Mesenchymal stem cell (in vitro differentiated cells and primary cell): Measurements from ENCODE around the gene UBP1.

ENCODE experiments used
- DNase-seq: peaks from one replicate; pipeline ENCODE4 v3.0.0-alpha.2; 2013
- H2AFZ ChIP-seq: one replicate; pipeline ENCODE4 v1.6.1; 2013; ENCODE audit warnings: low read depth, mild to moderate bottlenecking, control low read depth, inconsistent platforms, low read length, moderate library complexity
- H2AK5ac ChIP-seq: 2 replicates; pipeline ENCODE4 v1.6.1; 2013; ENCODE audit warnings: low read length, moderate library complexity, mild to moderate bottlenecking, inconsistent platforms; ENCODE audit not compliant: severe bottlenecking
- H2BK120ac ChIP-seq: one replicate; pipeline ENCODE4 v1.6.1; 2013; ENCODE audit warnings: low read depth, mild to moderate bottlenecking, inconsistent platforms, low read length, moderate library complexity
- H2BK12ac ChIP-seq, 2 experiments: one replicate each; pipeline ENCODE4 v1.6.1; 2013; ENCODE audit warnings: inconsistent platforms in 2 of 2, low read length in 2 of 2, mild to moderate bottlenecking in 2 of 2, moderate library complexity in 2 of 2, control low read depth in 1 of 2
- H2BK15ac ChIP-seq: one replicate; pipeline ENCODE4 v1.6.1; 2013; ENCODE audit warnings: mild to moderate bottlenecking, low read depth, inconsistent platforms; ENCODE audit not compliant: poor library complexity, severe bottlenecking
- H2BK5ac ChIP-seq: 2 replicates; pipeline ENCODE4 v1.6.1; 2013; ENCODE audit warnings: low read depth, mild to moderate bottlenecking, low read length, control low read depth, inconsistent platforms; ENCODE audit not compliant: poor library complexity, severe bottlenecking
- H3K14ac ChIP-seq, 2 experiments: one replicate each; pipeline ENCODE4 v1.6.1; 2013; ENCODE audit warnings: inconsistent platforms in 2 of 2, low read length in 2 of 2, control low read depth in 1 of 2, mild to moderate bottlenecking in 1 of 2, moderate library complexity in 1 of 2
- H3K18ac ChIP-seq, 2 experiments: one replicate each; pipeline ENCODE4 v1.6.1; 2013; ENCODE audit warnings: inconsistent platforms in 2 of 2, low read length in 2 of 2, control low read depth in 1 of 2, low read depth in 1 of 2, mild to moderate bottlenecking in 1 of 2
- H3K23ac ChIP-seq, 2 experiments: one replicate each; pipeline ENCODE4 v1.6.1; 2013; ENCODE audit warnings: inconsistent platforms in 2 of 2, low read length in 2 of 2, mild to moderate bottlenecking in 2 of 2, moderate library complexity in 2 of 2, control low read depth in 1 of 2
- H3K27ac ChIP-seq: 2 replicates; pipeline ENCODE4 v1.5.1; 2013; ENCODE audit warnings: mild to moderate bottlenecking, moderate library complexity, low read length, control low read depth, inconsistent platforms; ENCODE audit not compliant: poor library complexity, severe bottlenecking
- H3K27me3 ChIP-seq, 2 experiments: 2 replicates each; pipeline versions ENCODE4 v1.6.1 to v1.7.0; 2013; ENCODE audit warnings: low read length in 2 of 2, mild to moderate bottlenecking in 2 of 2, moderate library complexity in 2 of 2, control low read depth in 1 of 2, inconsistent platforms in 1 of 2; ENCODE audit not compliant: control insufficient read depth in 1 of 2, insufficient read depth in 1 of 2
- H3K36me3 ChIP-seq, 2 experiments: 2 replicates each; pipeline versions ENCODE4 v1.6.1 to v1.7.0; 2013; ENCODE audit warnings: low read length in 2 of 2, control low read depth in 1 of 2, inconsistent platforms in 1 of 2, low read depth in 1 of 2, mild to moderate bottlenecking in 1 of 2; ENCODE audit not compliant: insufficient read depth in 2 of 2, control insufficient read depth in 1 of 2
- H3K4ac ChIP-seq, 2 experiments: one replicate each; pipeline ENCODE4 v1.6.1; 2013; ENCODE audit warnings: inconsistent platforms in 2 of 2, low read length in 2 of 2, mild to moderate bottlenecking in 2 of 2, moderate library complexity in 2 of 2, control low read depth in 1 of 2, low read depth in 1 of 2
- H3K4me1 ChIP-seq: 2 replicates; pipeline ENCODE4 v1.6.1; 2013; ENCODE audit warnings: low read depth, low read length, control low read depth; ENCODE audit not compliant: control insufficient read depth, insufficient read depth
- H3K4me2 ChIP-seq: 2 replicates; pipeline ENCODE4 v1.6.1; 2013; ENCODE audit warnings: low read length, mild to moderate bottlenecking, inconsistent platforms; ENCODE audit not compliant: poor library complexity, severe bottlenecking
- H3K4me3 ChIP-seq, 2 experiments: 2 replicates each; pipeline versions ENCODE4 v1.5.1 to v1.7.0; 2013; ENCODE audit warnings: low read length in 2 of 2, mild to moderate bottlenecking in 2 of 2, control low read depth in 1 of 2, low read depth in 1 of 2; ENCODE audit not compliant: insufficient read depth in 1 of 2
- H3K79me1 ChIP-seq: replicated peaks from 2 replicates; pipeline ENCODE4 v1.6.1; 2013; ENCODE audit warnings: mild to moderate bottlenecking, control low read depth, low read length, inconsistent platforms; ENCODE audit not compliant: poor library complexity, severe bottlenecking
- H3K9ac ChIP-seq: 2 replicates; pipeline ENCODE4 v1.7.0; 2013; ENCODE audit warnings: mild to moderate bottlenecking, low read length, moderate library complexity
- H3K9me3 ChIP-seq: 2 replicates; pipeline ENCODE4 v1.7.0; 2013; ENCODE audit warnings: mild to moderate bottlenecking, low read length; ENCODE audit not compliant: control insufficient read depth
- H4K8ac ChIP-seq: one replicate; pipeline ENCODE4 v1.6.1; 2013; ENCODE audit warnings: inconsistent platforms, mild to moderate bottlenecking, low read length, moderate library complexity
- H4K91ac ChIP-seq: one replicate; pipeline ENCODE4 v1.6.1; 2013; ENCODE audit warnings: mild to moderate bottlenecking, low read length, inconsistent platforms
- WGBS: methylation state at CpG from one replicate; pipeline ENCODE4 v1.1.7; 2013; ENCODE audit warnings: mixed read lengths; 5-methylcytosine and 5-hydroxymethylcytosine counted together

Gene UBP1

GRCh38 chr3:33363113-33363800 is 76.9 kb downstream of the UBP1 start:
- H4K91ac ChIP-seq = no peak overlapping the region
- peaks cover 1% of the 10 kb centered on the region for H3K4me1 ChIP-seq
- peaks cover 5 to 7% of the 10 kb centered on the region in 2 experiments for H3K36me3 ChIP-seq
- no peaks in the 10 kb centered on the region for H3K9me3 ChIP-seq
- no peak overlapping the region for H3K9ac ChIP-seq
- no peaks in the 10 kb centered on the region for H3K27me3 ChIP-seq
- no peak overlapping the region for H3K4me3 ChIP-seq
- no peak overlapping the region for H2BK12ac ChIP-seq
- H2BK120ac ChIP-seq = no peak overlapping the region
- no peak overlapping the region for H2BK5ac ChIP-seq
- no peak overlapping the region for H3K4ac ChIP-seq
- H3K79me1 ChIP-seq = peaks cover 9% of the 10 kb centered on the region
- no peak overlapping the region for H3K27ac ChIP-seq
- no peak overlapping the region for H3K4me2 ChIP-seq
- H3K18ac ChIP-seq = no peak overlapping the region
- H2AK5ac ChIP-seq = no peak overlapping the region
- no peak for DNase-seq
- H3K14ac ChIP-seq = no peak overlapping the region
- 100% methylated on average over 1 of the region's 3 CpGs for WGBS
- H3K23ac ChIP-seq = no peak overlapping the region
- H2AFZ ChIP-seq = no peak overlapping the region
- no peak overlapping the region for H2BK15ac ChIP-seq
- H4K8ac ChIP-seq = no peak overlapping the region

DNA sequence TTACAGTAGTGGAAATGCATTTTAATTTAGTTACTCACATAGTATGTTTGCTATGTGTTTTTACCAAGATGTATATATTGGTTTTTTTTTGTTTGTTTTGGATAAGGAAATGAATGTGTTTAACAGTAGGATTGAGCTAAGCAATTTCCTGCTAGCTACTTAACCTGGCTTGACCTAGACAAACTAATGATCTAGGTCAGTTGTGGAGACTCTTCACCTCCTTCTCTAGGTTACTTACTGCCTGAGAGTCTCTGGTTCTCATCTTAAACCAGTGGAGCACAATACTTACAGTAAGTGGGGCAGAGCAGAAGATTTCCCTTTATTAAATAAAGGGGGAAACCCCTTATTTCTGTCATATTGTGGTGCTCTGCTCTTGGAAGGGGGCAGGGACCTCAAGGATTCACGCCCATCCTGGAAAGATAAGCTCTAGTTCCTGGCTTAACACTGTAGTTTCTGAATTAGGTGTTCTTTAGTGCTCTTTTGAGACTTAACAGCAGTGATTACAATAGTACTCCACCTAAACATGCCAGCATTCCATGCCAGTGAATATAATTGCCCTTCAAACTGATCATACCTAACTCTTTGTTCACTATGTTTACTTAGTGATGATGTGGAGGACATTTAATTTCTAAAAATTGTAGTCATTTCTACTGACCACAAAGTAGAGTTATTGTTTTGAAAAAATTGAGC is 79.9 kb downstream of the UBP1 start:
- Histone ChIP-seq H3K36me3 (peaks cover 0 to 7% of the 10 kb centered on the region in 2 experiments), H3K4me2 (peak overlapping the region; percentile 4), H2AFZ (no peak overlapping the region), H2BK15ac (no peak overlapping the region), H2BK12ac (no peak overlapping the region), H2AK5ac (no peak overlapping the region), H3K4me1 (peaks cover 1% of the 10 kb centered on the region), H3K23ac (no peak overlapping the region), H3K9ac (peak overlapping the region; percentile 47), H3K9me3 (no peaks in the 10 kb centered on the region), H3K18ac (no peak overlapping the region), H3K4ac (no peak overlapping the region), H2BK120ac (no peak overlapping the region), H3K27me3 (no peaks in the 10 kb centered on the region), H3K79me1 (peaks cover 19% of the 10 kb centered on the region), H2BK5ac (no peak overlapping the region), H4K91ac (no peak overlapping the region), H3K4me3 (no peak overlapping the region), H3K27ac (peak overlapping the region; percentile 53), H3K14ac (no peak overlapping the region), H4K8ac (no peak overlapping the region)
- peak; percentile 46 for DNase-seq
- no CpG with 5 or more reads among the region's 1 CpG for WGBS

DNA sequence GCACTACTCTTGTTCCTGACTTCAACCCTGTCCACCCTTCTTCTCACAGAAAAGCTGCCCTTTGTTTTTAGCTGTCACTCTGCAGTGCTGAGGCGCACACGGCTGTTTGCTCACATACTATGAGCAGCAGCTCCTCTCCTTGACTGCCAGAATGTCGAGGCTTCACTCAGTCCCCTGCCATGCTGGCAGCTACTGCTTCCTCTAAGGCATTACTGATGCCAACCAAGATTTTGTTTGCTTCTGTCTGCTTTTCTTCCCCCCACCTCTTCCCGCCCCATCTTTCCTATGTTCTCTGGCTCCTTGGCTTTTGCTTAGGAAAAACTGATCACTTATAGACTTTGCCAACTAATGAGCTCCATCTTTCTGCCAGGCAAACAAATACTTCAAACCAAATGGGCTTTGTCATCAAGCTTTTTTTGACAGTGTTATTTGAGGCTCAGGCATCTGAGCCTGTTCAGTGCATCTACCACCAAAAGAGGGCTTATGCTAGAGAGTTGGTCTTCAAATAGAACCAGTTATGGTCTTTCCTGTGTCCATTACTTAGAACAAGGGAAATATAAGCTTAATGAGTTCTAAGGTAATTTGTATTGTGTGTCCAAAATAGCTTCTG is 81.9 kb downstream of the UBP1 start:
- no peak overlapping the region for H2BK12ac ChIP-seq
- H2AFZ ChIP-seq = no peak overlapping the region
- no peak overlapping the region for H3K4me3 ChIP-seq
- H3K18ac ChIP-seq = no peak overlapping the region
- H2BK120ac ChIP-seq = no peak overlapping the region
- H3K14ac ChIP-seq = no peak overlapping the region
- H2BK15ac ChIP-seq = no peak overlapping the region
- H3K27me3 ChIP-seq = no peaks in the 10 kb centered on the region
- H3K36me3 ChIP-seq = peaks cover 0 to 7% of the 10 kb centered on the region in 2 experiments
- no peak overlapping the region for H2AK5ac ChIP-seq
- H3K4ac ChIP-seq = no peak overlapping the region
- no peak overlapping the region for H4K91ac ChIP-seq
- no peaks in the 10 kb centered on the region for H3K9me3 ChIP-seq
- no peak overlapping the region for H3K9ac ChIP-seq
- H3K23ac ChIP-seq = no peak overlapping the region
- DNase-seq = no peak
- H3K79me1 ChIP-seq = peaks cover 23% of the 10 kb centered on the region
- H4K8ac ChIP-seq = no peak overlapping the region
- peaks cover 1% of the 10 kb centered on the region for H3K4me1 ChIP-seq
- no peak overlapping the region for H2BK5ac ChIP-seq
- no peak overlapping the region for H3K4me2 ChIP-seq
- no peak overlapping the region for H3K27ac ChIP-seq
- 92% methylated on average over 4 of the region's 4 CpGs for WGBS

DNA sequence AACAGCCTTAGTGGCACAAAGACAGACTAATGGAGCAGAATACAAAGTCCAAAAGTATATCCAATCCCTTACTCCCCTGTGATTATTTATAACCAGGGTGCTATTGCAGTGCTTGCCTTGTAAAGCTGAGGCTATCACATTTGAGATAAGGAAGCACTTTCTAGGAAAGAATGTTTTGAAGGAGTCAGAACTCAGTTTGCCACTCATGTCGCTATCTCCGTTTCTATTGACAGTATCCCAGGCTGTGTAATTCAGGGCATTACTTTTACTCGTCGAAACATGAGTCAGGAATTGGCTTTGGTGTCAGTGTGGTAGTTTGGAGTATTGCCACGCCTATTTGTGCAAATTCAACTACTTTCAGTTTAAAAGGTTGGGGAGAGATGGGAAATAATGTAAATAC is 84.6 kb downstream of the UBP1 start:
- no peak overlapping the region for H2BK12ac ChIP-seq
- H4K91ac ChIP-seq = no peak overlapping the region
- no peak overlapping the region for H2AFZ ChIP-seq
- 78% methylated on average over 4 of the region's 5 CpGs for WGBS
- H3K14ac ChIP-seq = no peak overlapping the region
- H2BK15ac ChIP-seq = no peak overlapping the region
- H3K27ac ChIP-seq = no peak overlapping the region
- no peak overlapping the region for H3K4ac ChIP-seq
- H2AK5ac ChIP-seq = no peak overlapping the region
- peaks cover 1% of the 10 kb centered on the region for H3K4me1 ChIP-seq
- H3K23ac ChIP-seq = no peak overlapping the region
- no peak overlapping the region for H2BK120ac ChIP-seq
- no peaks in the 10 kb centered on the region for H3K9me3 ChIP-seq
- H3K36me3 ChIP-seq = no peaks in the 10 kb centered on the region
- no peak for DNase-seq
- peak overlapping the region in 1 of 2 experiments; percentile 8 for H3K18ac ChIP-seq
- H3K9ac ChIP-seq = peak overlapping the region; percentile 58
- no peak overlapping the region for H3K4me2 ChIP-seq
- no peak overlapping the region for H2BK5ac ChIP-seq
- H3K4me3 ChIP-seq = peak overlapping the region in 1 of 2 experiments; percentile 64
- H3K79me1 ChIP-seq = peaks cover 18% of the 10 kb centered on the region
- H3K27me3 ChIP-seq = no peaks in the 10 kb centered on the region
- no peak overlapping the region for H4K8ac ChIP-seq
